Astrocyte of the spinal cord (primary cell): ENCODE results near the gene DTD2.

Experiments
- DNase-seq: peaks from one replicate; pipeline ENCODE4 v3.0.0; 2011; ENCODE audit warnings: low read depth, low spot score
- H3K4me3 ChIP-seq: 2 replicates; pipeline ENCODE4 v1.5.1; 2011; ENCODE audit warnings: low read depth, mild to moderate bottlenecking, low read length, moderate library complexity
- CTCF ChIP-seq: IDR thresholded peaks from 2 replicates; pipeline ENCODE4 v1.5.1; 2012; ENCODE audit warnings: low read depth, mild to moderate bottlenecking, low read length, inconsistent platforms
- in situ Hi-C: cut with HindIII; loops from 2 replicates; pipeline ENCODE4 v1.10.0; 2017; ENCODE audit warnings: low sequenced_read_pairs

Gene DTD2

GRCh38 chr14:31420319-31421111, 36.8 kb downstream of the DTD2 start, which contains the start of gene HEATR5A:
HEATR5A (minus strand) TSS chr14:31420550; CDS start chr14:31402975, 17,575 bp downstream.
- in situ Hi-C loops: no loop called here
- peak within 1 kb of the TSS; percentile 93 for H3K4me3 ChIP-seq
- TF ChIP-seq CTCF: peak; percentile 27
- DNase-seq: peak; percentile 97

- H3K4me3 ChIP-seq: peak overlapping the region; percentile 93
- no peak for TF ChIP-seq CTCF
- in situ Hi-C loops: no loop called here
- peak; percentile 53 for DNase-seq
These were observed 37.4 kb downstream of the DTD2 start for GRCh38 chr14:31419967-31420318.

GRCh38 chr14:31419179-31419966, 37.9 kb downstream of the DTD2 start:
- TF ChIP-seq CTCF: no peak
- DNase-seq: peak; percentile 10
- in situ Hi-C loops: no loop called here
- peak overlapping the region; percentile 93 for H3K4me3 ChIP-seq

- no peak for DNase-seq
- in situ Hi-C loops: no loop called here
- TF ChIP-seq CTCF: no peak
- no peak overlapping the region for H3K4me3 ChIP-seq
These were observed 38.9 kb downstream of the DTD2 start for GRCh38 chr14:31418440-31418839.

- no peak for TF ChIP-seq CTCF
These were observed 43.0 kb downstream of the DTD2 start for GRCh38 chr14:31414190-31414833.

GRCh38 chr14:31411218-31411727, 46.0 kb downstream of the DTD2 start:
- DNase-seq: peak; percentile 7
- in situ Hi-C loops: no loop called here
- H3K4me3 ChIP-seq: no peak overlapping the region
- TF ChIP-seq CTCF: no peak

More at GRCh38 chr14:31414190-31414833, 43.0 kb downstream of the DTD2 start:
- DNase-seq: no peak
- in situ Hi-C loops: no loop called here
- H3K4me3 ChIP-seq: no peak overlapping the region
